Measurements from ENCODE around the gene HLA-E. TPM values are rescaled to one million over a fixed set of nuclear protein-coding genes. Genes with fewer than 3 reads are reported as not detected.

HLA-E gene
- total and polyA plus RNA-seq, 2 experiments from 2014 or later, result 15.6 to 36.0 TPM

DNA sequence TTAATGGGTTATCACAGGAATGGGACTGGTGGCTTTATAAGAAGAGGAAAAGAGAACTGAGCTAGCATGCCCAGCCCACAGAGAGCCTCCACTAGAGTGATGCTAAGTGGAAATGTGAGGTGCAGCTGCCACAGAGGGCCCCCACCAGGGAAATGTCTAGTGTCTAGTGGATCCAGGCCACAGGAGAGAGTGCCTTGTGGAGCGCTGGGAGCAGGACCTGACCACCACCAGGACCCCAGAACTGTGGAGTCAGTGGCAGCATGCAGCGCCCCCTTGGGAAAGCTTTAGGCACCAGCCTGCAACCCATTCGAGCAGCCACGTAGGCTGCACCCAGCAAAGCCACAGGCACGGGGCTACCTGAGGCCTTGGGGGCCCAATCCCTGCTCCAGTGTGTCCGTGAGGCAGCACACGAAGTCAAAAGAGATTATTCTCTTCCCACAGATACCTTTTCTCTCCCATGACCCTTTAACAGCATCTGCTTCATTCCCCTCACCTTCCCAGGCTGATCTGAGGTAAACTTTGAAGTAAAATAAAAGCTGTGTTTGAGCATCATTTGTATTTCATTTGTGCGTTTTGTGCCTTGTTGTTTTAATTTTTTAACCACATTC is 4.4 kb downstream of the HLA-E start (continued):
- TF ChIP-seq, protein P1, sequence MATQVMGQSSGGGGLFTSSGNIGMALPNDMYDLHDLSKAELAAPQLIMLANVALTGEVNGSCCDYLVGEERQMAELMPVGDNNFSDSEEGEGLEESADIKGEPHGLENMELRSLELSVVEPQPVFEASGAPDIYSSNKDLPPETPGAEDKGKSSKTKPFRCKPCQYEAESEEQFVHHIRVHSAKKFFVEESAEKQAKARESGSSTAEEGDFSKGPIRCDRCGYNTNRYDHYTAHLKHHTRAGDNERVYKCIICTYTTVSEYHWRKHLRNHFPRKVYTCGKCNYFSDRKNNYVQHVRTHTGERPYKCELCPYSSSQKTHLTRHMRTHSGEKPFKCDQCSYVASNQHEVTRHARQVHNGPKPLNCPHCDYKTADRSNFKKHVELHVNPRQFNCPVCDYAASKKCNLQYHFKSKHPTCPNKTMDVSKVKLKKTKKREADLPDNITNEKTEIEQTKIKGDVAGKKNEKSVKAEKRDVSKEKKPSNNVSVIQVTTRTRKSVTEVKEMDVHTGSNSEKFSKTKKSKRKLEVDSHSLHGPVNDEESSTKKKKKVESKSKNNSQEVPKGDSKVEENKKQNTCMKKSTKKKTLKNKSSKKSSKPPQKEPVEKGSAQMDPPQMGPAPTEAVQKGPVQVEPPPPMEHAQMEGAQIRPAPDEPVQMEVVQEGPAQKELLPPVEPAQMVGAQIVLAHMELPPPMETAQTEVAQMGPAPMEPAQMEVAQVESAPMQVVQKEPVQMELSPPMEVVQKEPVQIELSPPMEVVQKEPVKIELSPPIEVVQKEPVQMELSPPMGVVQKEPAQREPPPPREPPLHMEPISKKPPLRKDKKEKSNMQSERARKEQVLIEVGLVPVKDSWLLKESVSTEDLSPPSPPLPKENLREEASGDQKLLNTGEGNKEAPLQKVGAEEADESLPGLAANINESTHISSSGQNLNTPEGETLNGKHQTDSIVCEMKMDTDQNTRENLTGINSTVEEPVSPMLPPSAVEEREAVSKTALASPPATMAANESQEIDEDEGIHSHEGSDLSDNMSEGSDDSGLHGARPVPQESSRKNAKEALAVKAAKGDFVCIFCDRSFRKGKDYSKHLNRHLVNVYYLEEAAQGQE (IDR thresholded peaks at IDR 0.05; ENCODE audit: unreplicated experiment), result no peak

- no peak for DNase-seq (ENCODE audit: low spot score)
- H3K4me3 Mint-ChIP-seq, result no peak overlapping the region; the same call in 2 of the 3 replicates
- H3K9me2 ChIP-seq (ENCODE audit: insufficient read depth), result no peaks in the 10 kb centered on the region
- no peak overlapping the region for H3K4me2 ChIP-seq
- no peaks in the 10 kb centered on the region for H3K36me3 ChIP-seq (ENCODE audit: insufficient read depth)
- H3F3A ChIP-seq (replicated peaks; ENCODE audit: low read depth), result no peaks in the 10 kb centered on the region
- no peaks in the 10 kb centered on the region for H3K79me2 ChIP-seq (replicated peaks; ENCODE audit: insufficient read depth)
- no peaks in the 10 kb centered on the region; the same call in 1 of the 2 replicates for H3K27me3 ChIP-seq (ENCODE audit: insufficient read depth)
- H3K27me3 Mint-ChIP-seq (ENCODE audit: insufficient read depth, low read depth, poor library complexity), result peaks cover 8% of the 10 kb centered on the region
- peaks cover 26% of the 10 kb centered on the region for H3K36me3 Mint-ChIP-seq (ENCODE audit: low read depth)
- H3K4me1 Mint-ChIP-seq, result peaks cover 17% of the 10 kb centered on the region
- H3K27ac Mint-ChIP-seq, result no peak overlapping the region
- H4K20me1 ChIP-seq (replicated peaks; ENCODE audit: insufficient read depth), result peaks cover 8% of the 10 kb centered on the region
- H3K4me3 ChIP-seq, result no peak overlapping the region
- H2AFZ ChIP-seq, result no peak overlapping the region
- peaks cover 4% of the 10 kb centered on the region; the same call in 2 of the 3 replicates for H3K9me3 Mint-ChIP-seq
- no peak overlapping the region for H3K27ac ChIP-seq (ENCODE audit: low read depth)
- no peak for ATAC-seq
- peaks cover 6% of the 10 kb centered on the region; the same call in 1 of the 2 replicates for H3K4me1 ChIP-seq (ENCODE audit: insufficient read depth)
- TF ChIP-seq CTCF (conservative IDR thresholded peaks at IDR 0.05; ENCODE audit: low read depth in 2 of 2) (no peak), ZNF114 (CRISPR knock-in tag; IDR thresholded peaks at IDR 0.05) (no peak), ZNF331 (CRISPR knock-in tag; IDR thresholded peaks at IDR 0.05; ENCODE audit: low read depth) (no peak), JUNB (IDR thresholded peaks at IDR 0.05; ENCODE audit: unreplicated experiment) (no peak), NANOG (IDR thresholded peaks at IDR 0.05; ENCODE audit: borderline replicate concordance) (no peak), ZNF462 (CRISPR knock-in tag; IDR thresholded peaks at IDR 0.05) (no peak)
- TF ChIP-seq, protein P1 (IDR thresholded peaks at IDR 0.05; ENCODE audit: unreplicated experiment), result no peak
Observed at GRCh38 chr6:30494291-30494861, 5.1 kb downstream of the HLA-E start.
